Right atrium auricular region (tissue), 2 donors: ENCODE measurements around the gene HDX. TPM values are rescaled to one million over a fixed set of nuclear protein-coding genes. Genes with fewer than 3 reads are reported as not detected.

Source experiments
- DNase-seq: peaks from one replicate; pipeline ENCODE4 v3.0.0-alpha.2; 2019; ENCODE audit warnings: low spot score
- H3K27ac ChIP-seq, 2 donors: fragments of 200-600 bp; sonication (generic); 1 replicate in 1 of 2; 2 replicates in 1 of 2; pipeline ENCODE4 v1.5.1; 2016 to 2019
- H3K27me3 ChIP-seq, 2 donors: fragments of 200-600 bp; sonication (generic); one replicate each; pipeline versions ENCODE4 v1.5.1 to v1.6.0; 2017 to 2019
- H3K36me3 ChIP-seq: fragments of 200-600 bp; sonication (generic); one replicate; pipeline ENCODE4 v1.5.1; 2016
- H3K4me1 ChIP-seq, 2 donors: fragments of 200-600 bp; sonication (generic); one replicate each; pipeline versions ENCODE4 v1.5.1 to v1.6.0; 2017 to 2019
- H3K4me3 ChIP-seq, 2 donors: fragments of 200-600 bp; sonication (generic); 1 replicate in 1 of 2; 2 replicates in 1 of 2; pipeline ENCODE4 v1.5.1; 2017 to 2019; ENCODE audit warnings: mild to moderate bottlenecking in 1 of 2, moderate library complexity in 1 of 2
- H3K9me3 ChIP-seq, 2 donors: fragments of 200-600 bp; sonication (generic); one replicate each; pipeline ENCODE4 v1.5.1; 2019
- total RNA-seq, 2 donors: library from RNA; depleted of rRNA; stranded (reverse); fragments of >200 nt; gene quantifications; one replicate each; pipeline ENCODE4 v1.1.0, GENCODE V29; 2016
- TF ChIP-seq, protein P1 (sequence below), 2 donors: fragments of 200-600 bp; sonication (generic); IDR thresholded peaks; one replicate each; pipeline ENCODE4 v1.5.1; 2019; ENCODE audit warnings: antibody characterized with exemption in 2 of 2

Gene HDX
- total RNA-seq, 2 donors from 2014 or later, result 2.9 to 3.0 TPM

- Histone ChIP-seq H3K27me3 (no peaks in the 10 kb centered on the region), H3K4me3 (no peak overlapping the region), H3K36me3 (no peaks in the 10 kb centered on the region), H3K27ac (no peak overlapping the region), H3K9me3 (peaks cover 0 to 19% of the 10 kb centered on the region in 2 donors), H3K4me1 (no peaks in the 10 kb centered on the region)
- TF ChIP-seq, protein P1, sequence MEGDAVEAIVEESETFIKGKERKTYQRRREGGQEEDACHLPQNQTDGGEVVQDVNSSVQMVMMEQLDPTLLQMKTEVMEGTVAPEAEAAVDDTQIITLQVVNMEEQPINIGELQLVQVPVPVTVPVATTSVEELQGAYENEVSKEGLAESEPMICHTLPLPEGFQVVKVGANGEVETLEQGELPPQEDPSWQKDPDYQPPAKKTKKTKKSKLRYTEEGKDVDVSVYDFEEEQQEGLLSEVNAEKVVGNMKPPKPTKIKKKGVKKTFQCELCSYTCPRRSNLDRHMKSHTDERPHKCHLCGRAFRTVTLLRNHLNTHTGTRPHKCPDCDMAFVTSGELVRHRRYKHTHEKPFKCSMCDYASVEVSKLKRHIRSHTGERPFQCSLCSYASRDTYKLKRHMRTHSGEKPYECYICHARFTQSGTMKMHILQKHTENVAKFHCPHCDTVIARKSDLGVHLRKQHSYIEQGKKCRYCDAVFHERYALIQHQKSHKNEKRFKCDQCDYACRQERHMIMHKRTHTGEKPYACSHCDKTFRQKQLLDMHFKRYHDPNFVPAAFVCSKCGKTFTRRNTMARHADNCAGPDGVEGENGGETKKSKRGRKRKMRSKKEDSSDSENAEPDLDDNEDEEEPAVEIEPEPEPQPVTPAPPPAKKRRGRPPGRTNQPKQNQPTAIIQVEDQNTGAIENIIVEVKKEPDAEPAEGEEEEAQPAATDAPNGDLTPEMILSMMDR (IDR thresholded peaks at IDR 0.05), result no peak
- no peak for DNase-seq
These were observed 48.7 kb downstream of the HDX start for GRCh38 chrX:84453351-84454246.

GRCh38 chrX:84441143-84441542 is 61.1 kb downstream of the HDX start:
- Histone ChIP-seq H3K27me3 (no peaks in the 10 kb centered on the region), H3K9me3 (peaks cover 0 to 13% of the 10 kb centered on the region in 2 donors), H3K36me3 (no peaks in the 10 kb centered on the region), H3K4me3 (no peak overlapping the region), H3K4me1 (no peaks in the 10 kb centered on the region), H3K27ac (no peak overlapping the region)
- no peak for DNase-seq
- TF ChIP-seq, protein P1 (IDR thresholded peaks at IDR 0.05), result no peak

DNA sequence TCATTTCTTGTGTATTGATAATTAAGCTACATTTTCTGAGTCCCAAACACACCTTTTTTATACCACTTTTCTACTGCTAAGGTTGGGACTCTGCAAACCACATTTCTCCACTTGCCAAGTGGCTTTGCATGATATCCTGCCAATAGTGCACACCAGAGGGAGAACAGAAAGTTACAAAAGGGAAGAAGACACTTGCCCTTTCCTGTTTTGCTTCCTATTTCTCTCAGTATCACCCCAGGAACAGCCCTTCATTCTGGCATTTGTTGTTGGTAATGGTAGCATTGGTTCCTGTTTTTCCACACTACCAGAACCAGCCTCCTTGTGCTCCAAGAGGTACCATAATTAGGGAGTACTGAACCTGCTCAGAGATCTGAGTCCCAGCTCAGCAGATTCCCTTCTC is 87.1 kb downstream of the HDX start:
- no peak for DNase-seq
- Histone ChIP-seq H3K36me3 (no peaks in the 10 kb centered on the region), H3K27ac (no peak overlapping the region), H3K27me3 (no peaks in the 10 kb centered on the region), H3K4me3 (no peak overlapping the region), H3K4me1 (no peaks in the 10 kb centered on the region), H3K9me3 (no peaks in the 10 kb centered on the region)
- TF ChIP-seq, protein P1 (IDR thresholded peaks at IDR 0.05), result no peak

- Histone ChIP-seq H3K4me3 (no peak overlapping the region), H3K9me3 (peaks cover 2 to 9% of the 10 kb centered on the region in 2 donors), H3K4me1 (no peaks in the 10 kb centered on the region), H3K27ac (no peak overlapping the region), H3K36me3 (no peaks in the 10 kb centered on the region), H3K27me3 (no peaks in the 10 kb centered on the region)
- TF ChIP-seq, protein P1 (IDR thresholded peaks at IDR 0.05), result no peak
- no peak for DNase-seq
These were observed 138.6 kb downstream of the HDX start for GRCh38 chrX:84363663-84364062.

- H3K4me3 ChIP-seq, result no peak overlapping the region
- TF ChIP-seq, protein P1 (IDR thresholded peaks at IDR 0.05), result no peak
- no peaks in the 10 kb centered on the region for H3K36me3 ChIP-seq
- no peak overlapping the region for H3K27ac ChIP-seq
- no peaks in the 10 kb centered on the region for H3K4me1 ChIP-seq
- no peak for DNase-seq
- no peaks in the 10 kb centered on the region for H3K27me3 ChIP-seq
- H3K9me3 ChIP-seq, result peaks cover 2 to 9% of the 10 kb centered on the region in 2 donors
These were observed 139.2 kb downstream of the HDX start for GRCh38 chrX:84363051-84363450.
